ENCODE results near the gene AMOTL2.

AMOTL2 gene

DNA sequence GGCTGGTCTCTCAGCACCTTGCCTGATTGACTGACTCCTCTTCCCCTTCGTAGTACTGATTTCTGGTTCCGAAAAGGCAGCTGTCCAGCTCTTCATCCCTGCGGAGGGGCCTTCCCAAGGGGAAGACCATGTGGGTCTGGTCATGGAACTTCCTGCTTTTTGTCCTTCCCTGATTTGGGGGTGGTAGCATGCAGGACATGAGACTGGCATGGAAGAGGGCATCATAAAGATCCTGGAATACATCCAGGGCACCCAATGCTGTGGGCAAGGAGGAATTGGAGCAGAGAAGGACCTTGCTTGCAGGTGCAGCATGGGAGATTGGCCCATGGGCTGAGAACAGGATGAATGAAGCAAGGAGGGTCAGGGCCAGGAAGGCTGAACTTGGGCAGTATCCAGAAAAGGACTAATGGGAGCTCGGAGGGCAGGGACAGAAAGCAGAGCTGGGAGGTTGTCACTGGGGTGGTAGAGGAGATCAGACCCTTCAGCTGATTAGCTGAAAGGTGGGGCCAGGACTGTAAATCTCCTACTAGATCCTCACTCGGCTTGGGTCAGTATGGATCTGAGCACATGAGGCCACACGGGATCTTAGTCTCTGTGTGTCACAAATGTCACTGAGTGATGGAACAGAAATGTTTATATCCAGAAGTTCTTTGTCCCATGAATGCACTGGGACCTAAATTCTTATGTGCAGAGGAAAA lies 59.5 kb downstream of the AMOTL2 start:
- Mint-ChIP-seq H3K27ac (no peak overlapping the region), H3K36me3 (no peaks in the 10 kb centered on the region), H3K4me1 (peaks cover 6% of the 10 kb centered on the region), H3K4me3 (no peak overlapping the region), H3K9me3 (no peaks in the 10 kb centered on the region)
- DNase-seq (ENCODE audit: low spot score in 2 of 2) (no peak), ATAC-seq (no peak)

DNA sequence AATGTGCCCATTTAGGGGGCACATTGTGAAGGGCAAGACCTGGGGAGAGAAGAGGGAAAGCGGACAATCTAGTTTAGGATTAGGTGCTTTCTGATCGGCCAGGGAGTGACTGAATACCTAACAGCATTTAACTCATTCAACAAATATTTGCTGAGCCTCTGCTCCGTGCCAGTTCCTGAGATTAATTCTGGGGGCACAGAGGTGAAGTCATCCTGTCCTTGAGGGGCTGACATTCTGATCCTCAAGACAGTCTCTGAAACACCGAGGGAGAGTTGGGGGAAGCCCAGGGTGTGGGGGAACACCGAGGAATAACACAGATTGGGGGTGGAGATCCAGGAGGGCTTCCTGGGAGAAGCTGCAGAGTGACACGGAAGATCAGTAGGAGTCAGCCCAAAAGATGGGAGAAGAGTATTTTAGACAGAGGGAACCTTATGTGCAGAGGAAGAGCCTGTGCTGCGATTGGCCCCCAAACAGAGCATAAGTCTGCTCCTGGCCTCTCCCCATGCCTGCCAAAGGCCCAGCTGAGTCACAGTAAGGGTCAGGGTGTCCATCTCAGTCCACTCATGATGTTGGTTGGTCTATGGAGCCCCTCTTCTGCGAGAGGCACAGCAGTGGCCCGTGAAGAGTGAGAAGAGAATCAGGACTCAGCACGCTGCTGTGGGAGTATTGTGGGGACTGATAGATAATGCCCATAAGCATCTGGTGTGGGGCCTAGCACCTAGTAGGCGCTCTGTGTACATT lies 60.2 kb downstream of the AMOTL2 start:
- H3K36me3 Mint-ChIP-seq: no peaks in the 10 kb centered on the region
- peaks cover 6% of the 10 kb centered on the region for H3K4me1 Mint-ChIP-seq
- H3K9me3 Mint-ChIP-seq: no peaks in the 10 kb centered on the region
- no peak overlapping the region for H3K27ac Mint-ChIP-seq
- ATAC-seq (no peak), DNase-seq (ENCODE audit: low spot score in 2 of 2) (no peak)
- no peak overlapping the region for H3K4me3 Mint-ChIP-seq

DNA sequence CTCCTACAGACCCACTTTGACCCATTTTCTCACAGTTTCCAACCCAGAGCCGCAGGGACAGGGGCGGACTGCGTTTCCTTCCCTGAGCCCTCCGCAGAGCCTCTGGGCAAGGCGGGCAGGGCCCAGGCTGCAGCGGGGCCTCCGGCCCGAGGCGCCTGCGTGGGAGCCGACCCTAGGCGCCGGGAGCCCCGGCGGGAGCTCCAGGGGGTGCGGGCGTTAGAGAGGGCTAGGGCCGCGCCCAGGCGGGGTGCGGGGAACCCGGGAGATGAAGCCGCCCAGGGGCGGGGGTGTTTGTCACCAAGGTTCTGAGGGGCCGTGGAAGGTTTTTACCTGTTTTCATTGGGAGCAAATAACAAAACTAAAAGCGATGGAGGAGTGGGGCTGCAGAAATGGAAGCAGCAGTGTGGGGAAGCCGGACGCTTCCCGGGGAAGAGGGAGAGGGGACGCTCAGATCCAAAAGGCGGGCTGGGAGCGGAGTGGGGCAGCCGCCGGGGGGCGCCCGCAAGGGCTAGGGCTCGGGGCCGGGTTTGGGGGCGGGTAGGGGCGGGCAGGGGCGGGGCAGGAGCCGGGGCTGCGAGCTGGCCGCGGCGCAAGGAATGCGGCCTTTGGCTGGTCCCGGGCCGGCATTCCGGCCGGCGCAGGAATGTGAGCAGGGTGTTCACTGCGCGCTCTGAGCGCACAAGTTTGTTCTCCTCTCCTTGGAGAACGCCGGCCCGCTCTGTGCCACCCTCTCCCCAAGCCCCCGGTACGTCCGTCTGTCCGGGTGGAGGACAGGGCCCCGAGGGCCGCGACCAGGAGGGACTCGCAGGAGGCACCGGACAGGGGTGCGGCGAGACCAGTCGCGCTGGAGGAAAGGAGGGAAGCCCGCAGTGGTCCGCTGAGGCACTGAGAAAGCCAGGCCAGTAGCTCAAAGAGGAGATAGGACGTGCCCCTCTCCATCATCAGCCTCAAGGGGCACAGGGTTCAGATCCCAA lies 61.1 kb downstream of the AMOTL2 start:
- ATAC-seq (no peak), DNase-seq (ENCODE audit: low spot score in 2 of 2) (no peak)
- Mint-ChIP-seq H3K36me3 (no peaks in the 10 kb centered on the region), H3K4me3 (peak overlapping the region; percentile 55), H3K4me1 (peaks cover 9% of the 10 kb centered on the region), H3K27ac (no peak overlapping the region), H3K9me3 (no peaks in the 10 kb centered on the region)

GRCh38 chr3:134312072-134312872 lies 62.0 kb downstream of the AMOTL2 start:
- H3K36me3 Mint-ChIP-seq: no peaks in the 10 kb centered on the region
- H3K4me3 Mint-ChIP-seq: peak overlapping the region; percentile 55
- peaks cover 11% of the 10 kb centered on the region for H3K4me1 Mint-ChIP-seq
- no peak for DNase-seq (ENCODE audit: low spot score in 2 of 2)
- peak; percentile 63 for ATAC-seq
- no peaks in the 10 kb centered on the region for H3K9me3 Mint-ChIP-seq
- H3K27ac Mint-ChIP-seq: no peak overlapping the region

DNA sequence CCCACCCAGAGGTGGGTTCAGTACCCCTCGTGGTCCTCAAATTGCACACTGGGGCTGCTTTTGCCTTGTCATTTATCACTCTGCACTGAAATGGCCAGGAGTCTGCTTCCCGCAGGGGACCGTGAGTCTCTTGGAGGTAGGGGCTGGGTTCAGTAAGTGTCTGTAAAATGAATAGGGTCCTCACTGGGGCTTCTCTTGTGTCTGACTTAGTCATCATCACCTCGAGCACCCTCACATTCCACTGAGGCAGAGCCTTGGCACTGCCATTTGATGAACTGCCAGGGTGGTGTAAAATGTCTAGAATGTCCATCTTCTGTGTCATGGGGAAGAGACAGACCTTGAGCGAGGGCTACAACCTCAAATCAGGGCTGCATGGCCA lies 62.6 kb downstream of the AMOTL2 start:
- no peak overlapping the region for H3K4me3 Mint-ChIP-seq
- H3K9me3 Mint-ChIP-seq: no peaks in the 10 kb centered on the region
- H3K27ac Mint-ChIP-seq: no peak overlapping the region
- H3K36me3 Mint-ChIP-seq: no peaks in the 10 kb centered on the region
- ATAC-seq: no peak
- H3K4me1 Mint-ChIP-seq: peaks cover 11% of the 10 kb centered on the region
- no peak for DNase-seq (ENCODE audit: low spot score in 2 of 2)

DNA sequence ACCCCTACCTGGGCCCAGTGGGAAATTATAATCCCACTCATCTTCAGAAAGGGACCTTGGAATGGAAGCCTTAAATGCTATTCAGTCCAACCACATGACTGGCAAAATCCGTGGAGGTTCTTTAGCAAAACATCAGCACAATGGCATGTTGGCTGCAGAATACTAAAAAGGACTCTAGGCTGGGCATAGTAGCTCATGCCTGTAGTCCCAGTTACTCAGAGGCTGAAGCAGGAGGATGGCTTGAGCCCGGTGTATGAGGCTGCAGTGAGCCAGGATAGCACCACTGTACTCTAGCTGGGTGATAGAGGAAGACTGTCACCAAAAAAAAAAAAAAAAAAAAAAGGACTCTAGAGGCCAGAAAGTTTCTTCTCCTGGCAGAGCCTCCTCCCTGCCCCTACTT lies 63.0 kb downstream of the AMOTL2 start:
- Mint-ChIP-seq H3K9me3 (no peaks in the 10 kb centered on the region), H3K36me3 (no peaks in the 10 kb centered on the region), H3K4me1 (peaks cover 11% of the 10 kb centered on the region), H3K27ac (no peak overlapping the region), H3K4me3 (no peak overlapping the region)
- ATAC-seq: no peak
- DNase-seq (ENCODE audit: low spot score in 2 of 2): no peak

GRCh38 chr3:134309987-134310700 lies 64.1 kb downstream of the AMOTL2 start:
- no peak overlapping the region for H3K27ac Mint-ChIP-seq
- H3K9me3 Mint-ChIP-seq: no peaks in the 10 kb centered on the region
- peaks cover 11% of the 10 kb centered on the region for H3K4me1 Mint-ChIP-seq
- H3K36me3 Mint-ChIP-seq: no peaks in the 10 kb centered on the region
- ATAC-seq: no peak
- no peak overlapping the region for H3K4me3 Mint-ChIP-seq
- no peak for DNase-seq (ENCODE audit: low spot score in 2 of 2)

DNA sequence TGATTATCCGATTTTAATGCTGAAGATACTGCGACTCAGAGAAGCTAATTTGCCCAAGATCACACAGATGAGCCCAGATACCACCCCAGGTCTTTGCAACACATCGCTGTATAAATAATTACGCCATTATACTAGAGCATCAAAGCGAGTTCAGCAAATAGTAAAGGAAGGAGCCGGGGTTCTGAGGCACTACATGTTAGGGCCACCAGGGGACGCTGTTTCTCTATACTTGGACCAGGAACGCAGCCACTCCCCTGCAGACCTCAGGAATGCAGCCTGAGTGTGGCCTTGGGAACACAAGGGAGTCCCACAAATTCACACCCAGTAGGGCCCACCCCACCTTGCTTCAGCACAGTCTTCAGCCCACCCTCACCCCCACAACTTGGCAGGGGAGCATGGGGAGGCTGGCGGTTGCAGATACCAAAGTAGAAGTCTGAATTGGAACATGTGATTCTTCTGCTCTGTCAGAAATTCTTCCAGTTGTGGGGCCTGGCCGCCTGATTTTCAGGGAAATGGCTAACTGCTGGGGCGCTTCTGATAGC lies 65.8 kb downstream of the AMOTL2 start:
- no peaks in the 10 kb centered on the region for H3K9me3 Mint-ChIP-seq
- H3K27ac Mint-ChIP-seq: no peak overlapping the region
- ATAC-seq: peak; percentile 68
- H3K36me3 Mint-ChIP-seq: no peaks in the 10 kb centered on the region
- no peak overlapping the region for H3K4me3 Mint-ChIP-seq
- peaks cover 6% of the 10 kb centered on the region for H3K4me1 Mint-ChIP-seq
- peak; percentile 60 to 84 for DNase-seq (ENCODE audit: low spot score in 2 of 2)

DNA sequence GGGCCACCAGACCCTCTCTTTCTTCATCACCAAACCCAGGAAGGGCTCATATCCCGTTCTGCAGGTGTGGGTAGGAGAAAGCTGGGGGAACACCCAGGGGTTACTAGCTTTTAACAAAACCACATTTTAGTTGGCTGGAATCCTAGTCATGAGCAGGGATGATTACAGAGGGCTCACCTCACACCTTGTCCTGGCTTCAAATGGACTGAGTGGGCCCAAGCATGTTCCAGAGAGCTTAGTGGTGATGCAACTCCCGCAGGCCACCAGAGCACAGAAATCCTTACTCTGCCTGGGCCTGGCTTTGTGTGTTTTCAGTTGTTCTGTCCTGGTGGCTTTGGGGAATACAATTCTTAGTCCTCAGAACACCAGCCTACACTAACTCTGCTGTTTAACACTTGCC lies 66.8 kb downstream of the AMOTL2 start:
- H3K4me1 Mint-ChIP-seq: peaks cover 6% of the 10 kb centered on the region
- H3K36me3 Mint-ChIP-seq: no peaks in the 10 kb centered on the region
- no peak overlapping the region for H3K4me3 Mint-ChIP-seq
- DNase-seq (ENCODE audit: low spot score in 2 of 2) (no peak), ATAC-seq (no peak)
- H3K27ac Mint-ChIP-seq: no peak overlapping the region
- no peaks in the 10 kb centered on the region for H3K9me3 Mint-ChIP-seq

DNA sequence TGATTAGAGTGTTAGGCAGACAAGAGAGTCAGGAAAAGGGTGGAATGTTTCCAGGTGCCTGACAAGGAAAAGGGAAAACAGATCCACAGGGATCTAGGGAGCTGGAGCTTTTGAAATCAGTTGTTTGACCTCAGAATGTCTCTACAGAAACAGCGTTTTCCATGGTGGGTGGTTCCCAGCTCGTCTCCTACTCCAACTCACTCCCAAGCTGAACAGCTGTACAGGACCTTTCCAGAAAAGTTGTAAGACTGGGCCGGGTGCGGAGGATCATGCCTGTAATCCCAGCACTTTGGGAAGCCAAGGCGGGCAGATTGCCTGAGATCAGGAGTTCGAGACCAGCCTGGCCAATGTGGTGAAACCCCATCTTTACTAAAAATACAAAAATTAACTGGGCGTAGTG lies 67.9 kb downstream of the AMOTL2 start:
- Mint-ChIP-seq H3K4me1 (peaks cover 6% of the 10 kb centered on the region), H3K36me3 (no peaks in the 10 kb centered on the region), H3K27ac (no peak overlapping the region), H3K4me3 (no peak overlapping the region), H3K9me3 (no peaks in the 10 kb centered on the region)
- no peak for DNase-seq (ENCODE audit: low spot score in 2 of 2)
- ATAC-seq: no peak
